GM12891 (cell line): Measurements from ENCODE around the gene VPS13A.

Source experiments
- POLR2A ChIP-seq: IDR thresholded peaks from 2 replicates; pipeline ENCODE4 v1.6.1; 2011; ENCODE audit warnings: low read depth, low read length, control low read depth
- POU2F2 ChIP-seq: IDR thresholded peaks from 2 replicates; pipeline ENCODE4 v1.6.1; 2011; ENCODE audit warnings: low read depth, mild to moderate bottlenecking, control low read depth, low read length, moderate library complexity

DNA sequence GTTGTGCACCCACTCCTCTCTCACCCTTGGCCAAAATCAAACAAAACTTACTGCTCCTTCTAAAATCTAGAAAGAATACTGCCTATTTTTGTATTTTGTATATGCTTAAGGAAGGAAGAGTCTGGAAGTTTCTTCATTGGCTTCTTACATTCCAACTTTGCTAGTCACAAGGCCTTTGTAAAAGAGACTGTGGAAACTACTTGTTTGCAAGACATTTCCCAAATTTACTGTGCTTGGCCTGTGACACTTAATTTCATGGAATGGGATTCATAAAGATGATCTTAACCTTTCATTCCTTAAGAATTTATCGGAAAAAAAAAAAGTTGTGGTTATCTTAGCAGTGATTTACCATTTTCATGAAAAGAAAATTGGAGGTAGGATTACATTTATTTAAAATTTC lies 208.9 kb downstream of the VPS13A start:
- no peak for TF ChIP-seq POLR2A
- no peak for TF ChIP-seq POU2F2
